ENCODE data around the gene CBFA2T2. TPM values are rescaled to one million over a fixed set of nuclear protein-coding genes. Genes with fewer than 3 reads are reported as not detected.
"Not testable (repeated sequence)": the region's sequence is repeated elsewhere in the genome, so short reads cannot be mapped to it uniquely, and the experiment has no call there.

The CBFA2T2 gene
- total and polyA plus RNA-seq, 5 donors = 5.6 to 13.9 (median 12.0) TPM

DNA sequence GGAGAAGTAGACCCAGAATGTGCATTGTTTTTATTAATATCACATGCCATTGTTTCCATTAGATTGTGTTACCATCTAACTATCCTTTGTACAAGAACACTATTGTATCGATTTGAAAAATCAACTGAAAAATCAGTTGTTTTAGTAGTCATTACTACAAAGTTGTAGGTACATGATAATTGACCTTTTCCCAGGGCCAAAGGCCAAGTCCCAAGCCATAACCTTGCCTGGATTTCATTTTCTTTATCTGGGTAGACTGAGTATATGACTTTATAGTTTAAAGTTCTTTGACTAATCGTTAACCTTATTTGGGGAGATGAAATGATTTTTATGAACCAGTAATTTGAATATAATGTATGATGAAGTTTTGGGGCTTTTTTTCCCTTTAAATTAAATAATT lies 93.2 kb downstream of the CBFA2T2 start:
- no peak for DNase-seq
- ATAC-seq = no peak
- Histone ChIP-seq H3K27me3 (ENCODE audit: control insufficient read depth, insufficient read depth) (no peaks in the 10 kb centered on the region), H3K27ac (ENCODE audit: low read length) (no peak overlapping the region), H3K4me1 (ENCODE audit: control insufficient read depth, insufficient read depth, low read length) (no peaks in the 10 kb centered on the region), H3K9me3 (ENCODE audit: control insufficient read depth, low read length) (no peaks in the 10 kb centered on the region), H3K4me3 (ENCODE audit: low read length) (no peak overlapping the region)
- intact Hi-C loops (cut with DNase I) = no loop called here
- 97% methylated on average over 2 of the region's 2 CpGs for WGBS

DNA sequence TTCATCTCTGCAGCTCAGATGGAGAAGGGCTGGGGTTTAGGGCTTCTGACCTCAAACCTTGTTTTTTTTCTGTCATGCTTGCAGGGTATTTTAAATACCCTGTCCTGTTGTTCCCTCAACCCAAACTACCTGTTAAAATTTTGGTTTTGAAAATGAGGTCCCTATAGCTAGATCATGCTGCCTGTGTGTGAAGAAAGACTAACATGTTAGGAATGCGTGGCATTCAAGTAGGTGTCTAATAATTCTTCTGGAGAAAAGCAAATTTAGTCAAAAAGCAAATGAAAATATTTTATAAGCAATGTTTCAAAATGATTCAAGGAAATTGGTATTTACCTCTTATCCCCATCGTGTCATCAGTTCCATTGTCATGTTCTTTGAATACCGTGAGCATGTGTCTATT lies 95.1 kb downstream of the CBFA2T2 start:
- WGBS = 93% methylated on average over 3 of the region's 3 CpGs
- Histone ChIP-seq H3K9me3 (ENCODE audit: control insufficient read depth, low read length) (no peaks in the 10 kb centered on the region), H3K4me3 (ENCODE audit: low read length) (no peak overlapping the region), H3K27me3 (ENCODE audit: control insufficient read depth, insufficient read depth) (no peaks in the 10 kb centered on the region), H3K27ac (ENCODE audit: low read length) (no peak overlapping the region), H3K4me1 (ENCODE audit: control insufficient read depth, insufficient read depth, low read length) (no peaks in the 10 kb centered on the region)
- intact Hi-C loops (cut with DNase I) = no loop called here
- no peak for DNase-seq
- ATAC-seq = no peak

DNA sequence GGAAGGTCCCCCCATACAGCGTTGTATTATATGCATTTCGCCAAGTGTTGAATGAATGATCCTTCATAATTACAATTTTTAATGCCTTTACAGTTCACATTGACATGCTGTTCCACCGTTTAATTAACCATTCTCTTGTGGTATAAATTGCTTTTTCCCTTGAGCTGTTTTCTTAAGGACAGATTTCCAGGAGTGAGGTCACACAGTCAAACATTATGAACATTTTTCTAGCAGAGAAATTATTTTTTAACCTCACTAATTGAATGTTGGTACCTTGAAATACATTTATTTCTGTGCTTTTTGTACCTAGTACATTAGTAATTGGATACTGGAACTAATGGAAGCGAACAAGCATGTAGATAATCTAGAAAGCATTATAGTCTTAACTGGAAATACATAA lies 95.5 kb downstream of the CBFA2T2 start:
- no peaks in the 10 kb centered on the region for H3K4me1 ChIP-seq (ENCODE audit: control insufficient read depth, insufficient read depth, low read length)
- H3K27me3 ChIP-seq (ENCODE audit: control insufficient read depth, insufficient read depth) = no peaks in the 10 kb centered on the region
- no peak overlapping the region for H3K4me3 ChIP-seq (ENCODE audit: low read length)
- intact Hi-C loops (cut with DNase I) = no loop called here
- no peak overlapping the region for H3K27ac ChIP-seq (ENCODE audit: low read length)
- no peaks in the 10 kb centered on the region for H3K9me3 ChIP-seq (ENCODE audit: control insufficient read depth, low read length)
- WGBS = 90% methylated on average over 4 of the region's 4 CpGs
- DNase-seq (no peak), ATAC-seq (no peak)

DNA sequence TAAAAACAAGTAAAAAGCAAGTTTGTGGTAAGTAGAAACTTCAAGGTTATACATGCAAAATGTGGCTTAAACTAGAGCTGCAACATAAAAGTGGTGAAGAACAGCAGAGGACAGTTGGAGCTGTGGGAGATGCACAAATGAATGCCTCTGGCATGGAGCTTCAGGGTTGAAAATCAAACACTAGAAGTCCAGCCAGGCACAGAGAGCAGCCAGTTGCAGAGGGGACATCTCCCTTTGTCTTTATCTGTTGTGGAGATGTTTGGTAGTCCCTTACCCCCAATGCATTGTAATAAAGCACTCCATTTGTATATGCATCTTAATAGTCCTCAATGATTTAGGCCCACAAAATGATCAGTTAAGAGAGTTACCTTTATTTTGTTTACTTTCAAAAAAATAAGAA lies 99.2 kb downstream of the CBFA2T2 start:
- no peaks in the 10 kb centered on the region for H3K4me1 ChIP-seq (ENCODE audit: control insufficient read depth, insufficient read depth, low read length)
- ATAC-seq = no peak
- no peak for DNase-seq
- no peak overlapping the region for H3K4me3 ChIP-seq (ENCODE audit: low read length)
- intact Hi-C loops (cut with DNase I) = no loop called here
- no peak overlapping the region for H3K27ac ChIP-seq (ENCODE audit: low read length)
- no peaks in the 10 kb centered on the region for H3K9me3 ChIP-seq (ENCODE audit: control insufficient read depth, low read length)
- no peaks in the 10 kb centered on the region for H3K27me3 ChIP-seq (ENCODE audit: control insufficient read depth, insufficient read depth)

DNA sequence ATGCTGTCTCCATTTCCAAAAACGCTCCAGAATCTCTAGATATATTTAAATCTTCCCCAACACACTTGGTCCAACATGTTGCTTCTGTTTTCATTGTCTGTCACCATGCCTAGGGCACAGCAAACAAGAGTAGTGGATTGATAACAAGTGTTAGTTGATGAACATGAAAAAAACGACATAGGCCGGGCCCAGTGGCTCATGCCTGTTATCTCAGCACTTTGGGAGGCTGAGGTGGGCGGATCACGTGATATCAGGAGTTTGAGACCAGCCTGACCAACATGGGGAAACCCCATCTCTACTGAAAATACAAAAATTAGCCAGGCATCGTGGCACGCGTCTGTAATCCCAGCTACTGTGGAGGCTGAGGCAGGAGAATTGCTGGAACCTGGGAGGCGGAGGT lies 102.0 kb downstream of the CBFA2T2 start:
- intact Hi-C loops (cut with DNase I); H3K4me1 ChIP-seq (ENCODE audit: control insufficient read depth, insufficient read depth, low read length); H3K9me3 ChIP-seq (ENCODE audit: control insufficient read depth, low read length); H3K27ac ChIP-seq (ENCODE audit: low read length); DNase-seq; ATAC-seq; H3K4me3 ChIP-seq (ENCODE audit: low read length); H3K27me3 ChIP-seq (ENCODE audit: control insufficient read depth, insufficient read depth): not testable (repeated sequence)
- 65% methylated on average over 9 of the region's 9 CpGs for WGBS

DNA sequence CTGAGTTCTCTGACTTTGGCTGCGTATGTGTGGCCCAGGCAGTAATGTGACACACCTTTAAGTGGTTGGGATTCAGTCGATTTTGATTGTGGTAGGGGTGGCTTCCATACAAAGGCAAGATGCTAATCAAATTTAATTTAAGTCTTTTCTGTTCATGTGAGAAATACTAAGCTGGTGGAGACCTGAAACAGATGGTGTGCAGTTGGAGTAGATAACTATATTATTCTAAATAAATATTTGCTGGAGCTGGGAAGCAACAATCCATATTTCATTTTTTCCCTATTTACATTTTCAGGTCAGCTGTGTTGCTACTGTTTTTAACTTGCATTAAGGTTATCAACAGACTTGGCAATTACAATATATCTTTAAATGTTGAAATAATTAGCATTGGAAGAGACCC lies 104.8 kb downstream of the CBFA2T2 start:
- H3K27ac ChIP-seq (ENCODE audit: low read length) = no peak overlapping the region
- DNase-seq (no peak), ATAC-seq (no peak)
- 82% methylated on average over 2 of the region's 2 CpGs for WGBS
- intact Hi-C loops (cut with DNase I) = no loop called here
- no peaks in the 10 kb centered on the region for H3K27me3 ChIP-seq (ENCODE audit: control insufficient read depth, insufficient read depth)
- H3K4me1 ChIP-seq (ENCODE audit: control insufficient read depth, insufficient read depth, low read length) = no peaks in the 10 kb centered on the region
- no peak overlapping the region for H3K4me3 ChIP-seq (ENCODE audit: low read length)
- no peaks in the 10 kb centered on the region for H3K9me3 ChIP-seq (ENCODE audit: control insufficient read depth, low read length)

DNA sequence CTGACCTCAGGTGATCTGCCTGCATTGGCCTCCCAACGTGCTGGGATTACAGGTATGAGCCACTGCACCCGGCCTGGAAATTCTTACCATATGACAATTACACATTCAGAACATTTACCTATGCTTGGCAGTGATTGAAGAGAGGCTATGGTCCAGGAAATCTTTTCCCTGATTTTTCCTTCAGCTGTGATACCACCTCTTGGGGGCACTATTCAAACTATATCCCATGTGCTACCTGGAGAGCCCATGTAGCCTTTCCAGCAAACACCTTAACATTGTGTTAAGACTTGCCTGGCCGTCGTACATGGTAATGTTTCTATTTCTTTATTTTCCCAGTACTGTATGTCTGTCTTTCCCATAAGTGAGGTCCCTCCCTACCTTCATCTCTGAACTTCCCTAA lies 110.5 kb downstream of the CBFA2T2 start:
- H3K4me1 ChIP-seq (ENCODE audit: control insufficient read depth, insufficient read depth, low read length) = no peaks in the 10 kb centered on the region
- no peak for DNase-seq
- no peak for ATAC-seq
- intact Hi-C loops (cut with DNase I) = no loop called here
- no peak overlapping the region for H3K27ac ChIP-seq (ENCODE audit: low read length)
- no peak overlapping the region for H3K4me3 ChIP-seq (ENCODE audit: low read length)
- WGBS = 91% methylated on average over 4 of the region's 4 CpGs
- no peaks in the 10 kb centered on the region for H3K27me3 ChIP-seq (ENCODE audit: control insufficient read depth, insufficient read depth)
- no peaks in the 10 kb centered on the region for H3K9me3 ChIP-seq (ENCODE audit: control insufficient read depth, low read length)

DNA sequence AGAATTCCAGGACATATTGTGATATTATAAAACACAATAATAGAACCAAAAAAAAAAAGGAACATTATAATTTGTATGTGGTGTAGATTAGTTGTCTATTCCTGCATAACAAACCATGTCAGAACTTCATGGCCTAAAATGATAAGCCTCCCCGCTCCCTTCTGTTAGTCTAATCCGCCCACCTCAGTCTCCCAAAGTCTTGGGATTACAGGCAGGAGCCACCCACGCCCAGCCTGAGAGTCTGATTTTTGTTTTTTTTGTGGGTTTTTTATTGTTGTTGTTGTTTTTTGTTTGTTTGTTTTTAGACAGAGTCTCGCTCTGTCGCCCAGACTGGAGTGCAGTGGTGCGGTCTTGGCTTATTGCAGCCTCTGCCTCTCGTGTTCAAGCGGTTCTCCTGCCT lies 111.1 kb downstream of the CBFA2T2 start:
- DNase-seq (no peak), ATAC-seq (no peak)
- Histone ChIP-seq H3K4me3 (ENCODE audit: low read length) (no peak overlapping the region), H3K27ac (ENCODE audit: low read length) (no peak overlapping the region), H3K9me3 (ENCODE audit: control insufficient read depth, low read length) (no peaks in the 10 kb centered on the region), H3K27me3 (ENCODE audit: control insufficient read depth, insufficient read depth) (no peaks in the 10 kb centered on the region), H3K4me1 (ENCODE audit: control insufficient read depth, insufficient read depth, low read length) (no peaks in the 10 kb centered on the region)
- intact Hi-C loops (cut with DNase I) = no loop called here
- 96% methylated on average over 8 of the region's 8 CpGs for WGBS

DNA sequence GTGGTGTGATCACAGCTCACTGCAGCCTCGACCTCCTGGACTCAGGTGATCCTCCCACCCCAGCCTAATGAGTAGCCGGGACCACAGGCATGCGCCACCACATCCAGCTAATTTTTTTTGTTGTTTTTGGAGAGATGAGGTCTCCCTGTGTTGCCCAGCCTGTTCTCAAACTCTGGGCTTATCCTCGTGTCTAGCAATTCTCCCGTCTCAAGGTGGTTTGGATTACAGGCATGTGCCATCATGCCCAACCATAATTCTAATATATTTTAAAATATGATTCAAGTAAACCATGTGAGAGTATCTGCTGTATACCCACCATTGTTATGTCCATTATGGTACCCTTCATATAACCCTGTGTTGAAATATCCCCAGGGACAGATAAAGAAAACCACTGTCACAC lies 112.0 kb downstream of the CBFA2T2 start:
- 91% methylated on average over 5 of the region's 5 CpGs for WGBS
- DNase-seq (no peak), ATAC-seq (no peak)
- intact Hi-C loops (cut with DNase I) = no loop called here
- Histone ChIP-seq H3K27ac (ENCODE audit: low read length) (no peak overlapping the region), H3K4me3 (ENCODE audit: low read length) (no peak overlapping the region), H3K4me1 (ENCODE audit: control insufficient read depth, insufficient read depth, low read length) (no peaks in the 10 kb centered on the region), H3K27me3 (ENCODE audit: control insufficient read depth, insufficient read depth) (no peaks in the 10 kb centered on the region), H3K9me3 (ENCODE audit: control insufficient read depth, low read length) (no peaks in the 10 kb centered on the region)

DNA sequence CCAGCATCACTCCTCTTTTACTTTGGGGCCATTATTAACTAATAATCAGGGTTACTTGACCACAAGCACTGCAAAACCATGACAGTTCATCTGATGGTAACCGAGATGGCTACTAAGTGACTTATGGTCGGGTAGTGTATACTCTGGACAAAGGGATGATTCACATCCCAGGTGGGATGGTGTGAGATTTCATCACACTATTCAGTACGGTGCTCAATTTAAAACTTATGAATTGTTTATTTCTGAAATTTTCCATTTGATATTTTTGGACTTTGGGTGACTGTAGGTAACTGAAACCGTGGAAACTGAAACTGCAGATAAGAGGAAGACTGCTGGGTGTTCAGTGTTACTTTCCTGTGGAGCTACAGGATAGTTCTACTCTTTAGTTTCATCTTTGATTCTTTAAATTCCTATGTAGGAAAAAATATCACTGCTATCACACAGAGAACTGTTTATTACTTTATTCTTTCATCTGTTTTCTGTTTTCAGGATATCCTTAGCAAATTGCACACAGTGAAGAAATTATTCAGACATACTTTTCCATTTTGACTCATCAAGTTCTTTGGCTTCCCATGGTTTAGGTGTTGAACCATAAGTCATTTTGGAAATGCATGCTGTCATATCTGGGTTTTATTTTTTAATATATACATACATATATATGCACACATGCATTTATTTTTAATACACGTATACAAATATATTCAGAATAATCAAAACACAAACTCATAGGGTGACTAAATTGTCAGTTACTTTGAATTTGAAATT lies 113.1 kb downstream of the CBFA2T2 start:
- H3K9me3 ChIP-seq (ENCODE audit: control insufficient read depth, low read length) = no peaks in the 10 kb centered on the region
- no peaks in the 10 kb centered on the region for H3K4me1 ChIP-seq (ENCODE audit: control insufficient read depth, insufficient read depth, low read length)
- no peak for ATAC-seq
- no peaks in the 10 kb centered on the region for H3K27me3 ChIP-seq (ENCODE audit: control insufficient read depth, insufficient read depth)
- intact Hi-C loops (cut with DNase I) = no loop called here
- WGBS = 80% methylated on average over 5 of the region's 5 CpGs
- DNase-seq = no peak
- no peak overlapping the region for H3K4me3 ChIP-seq (ENCODE audit: low read length)
- no peak overlapping the region for H3K27ac ChIP-seq (ENCODE audit: low read length)

DNA sequence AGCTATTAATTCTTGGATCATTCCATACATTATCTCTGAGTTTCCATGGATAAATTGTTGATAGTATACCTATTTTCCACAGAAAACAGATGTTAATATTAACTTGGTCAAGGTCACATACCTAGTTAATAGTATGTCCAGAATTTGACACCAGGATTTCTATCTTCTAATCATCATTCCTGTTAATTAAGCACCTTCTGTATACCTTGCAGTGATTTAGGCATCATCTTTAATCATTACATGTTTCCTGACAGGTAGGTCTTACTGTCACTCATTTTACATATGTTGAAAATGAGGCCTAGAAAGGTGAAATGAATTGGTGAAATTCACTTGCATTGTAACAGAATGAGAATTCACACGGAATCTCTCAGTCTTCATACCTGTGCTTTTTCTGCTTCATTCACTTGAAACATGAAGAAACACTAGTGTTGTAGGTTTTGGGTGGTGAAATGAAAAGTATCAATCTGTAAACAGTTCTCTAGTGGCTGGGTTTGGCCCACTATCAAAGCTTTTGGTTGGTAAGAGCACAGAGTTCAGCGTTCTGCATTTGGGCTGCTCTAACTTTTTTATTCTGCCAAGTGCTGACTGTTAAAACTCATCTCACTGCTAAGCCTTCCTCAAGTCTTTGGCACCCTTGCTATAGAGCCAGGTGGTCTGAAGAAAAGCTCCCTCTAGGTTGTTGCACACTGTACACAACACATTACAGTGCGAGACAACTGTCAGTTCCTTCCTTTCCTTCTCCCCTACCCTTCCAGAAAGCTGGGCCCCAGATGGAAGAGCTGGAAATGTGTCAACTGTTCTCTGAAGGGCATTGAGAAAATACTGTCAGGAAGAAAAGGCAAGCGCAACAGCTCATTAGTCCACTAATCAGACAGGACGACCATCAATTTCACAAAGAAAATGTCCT lies 114.4 kb downstream of the CBFA2T2 start:
- Histone ChIP-seq H3K4me1 (ENCODE audit: control insufficient read depth, insufficient read depth, low read length) (no peaks in the 10 kb centered on the region), H3K27ac (ENCODE audit: low read length) (no peak overlapping the region), H3K4me3 (ENCODE audit: low read length) (no peak overlapping the region), H3K27me3 (ENCODE audit: control insufficient read depth, insufficient read depth) (no peaks in the 10 kb centered on the region), H3K9me3 (ENCODE audit: control insufficient read depth, low read length) (no peaks in the 10 kb centered on the region)
- WGBS = 60% methylated on average over 5 of the region's 5 CpGs
- intact Hi-C loops (cut with DNase I) = no loop called here
- ATAC-seq (no peak), DNase-seq (no peak)

All from right cardiac atrium (tissue), 5 donors.